Gastrocnemius medialis (tissue), 4 donors: Measurements from ENCODE around the gene FYN. TPM values are rescaled to one million over a fixed set of nuclear protein-coding genes. Genes with fewer than 3 reads are reported as not detected.

Experiments
- ATAC-seq, 2 donors: fragments of 150-250 bp; one replicate each; pipeline ENCODE4 v1.9.1; 2016
- DNase-seq, 2 donors: peaks; one replicate each; pipeline ENCODE4 v3.0.0-alpha.2; 2019
- H3K27ac ChIP-seq, 4 donors: fragments of 200-600 bp; sonication (generic); 1 replicate in 1 of 4; 2 replicates in 3 of 4; pipeline ENCODE4 v1.5.1; 2016 to 2018; ENCODE audit warnings: mild to moderate bottlenecking in 2 of 4, moderate library complexity in 1 of 4
- H3K27me3 ChIP-seq, 3 donors: fragments of 200-600 bp; sonication (generic) in 2 of 3; 1 replicate in 1 of 3; 2 replicates in 2 of 3; pipeline versions ENCODE4 v1.5.1 to v1.6.0; 2016 to 2019; ENCODE audit warnings: mild to moderate bottlenecking in 1 of 3, moderate library complexity in 1 of 3
- H3K36me3 ChIP-seq, 2 donors: fragments of 200-600 bp; sonication (generic) in 1 of 2; one replicate each; pipeline ENCODE4 v1.5.1; 2017 to 2018
- H3K4me1 ChIP-seq, 2 donors: fragments of 200-600 bp; sonication (generic) in 1 of 2; one replicate each; pipeline ENCODE4 v1.5.1; 2016 to 2017; ENCODE audit warnings: mild to moderate bottlenecking in 2 of 2
- H3K4me3 ChIP-seq, 4 donors: fragments of 200-600 bp; sonication (generic) in 3 of 4; 1 replicate in 1 of 4; 2 replicates in 3 of 4; pipeline ENCODE4 v1.5.1; 2016 to 2019; ENCODE audit warnings: mild to moderate bottlenecking in 2 of 4
- H3K9me3 ChIP-seq, 3 donors: fragments of 200-600 bp; sonication (generic) in 2 of 3; 1 replicate in 1 of 3; 2 replicates in 2 of 3; pipeline ENCODE4 v1.5.1; 2016 to 2019
- CTCF ChIP-seq, 5 experiments: fragments of 450-650 bp in 3 of 5; fragments of 200-600 bp in 2 of 5; sonication (generic) in 2 of 5; IDR thresholded peaks in 4 of 5; conservative IDR thresholded peaks in 1 of 5; 1 replicate in 4 of 5; 2 replicates in 1 of 5; pipeline ENCODE4 v1.5.1; 2016 to 2019; ENCODE audit warnings: antibody characterized with exemption in 5 of 5, mild to moderate bottlenecking in 3 of 5, moderate library complexity in 3 of 5
- POLR2A ChIP-seq, 2 donors: fragments of 450-650 bp; IDR thresholded peaks; one replicate each; pipeline ENCODE4 v1.6.1; 2017; ENCODE audit warnings: antibody characterized with exemption in 2 of 2, mild to moderate bottlenecking in 2 of 2, moderate library complexity in 2 of 2
- in situ Hi-C, 4 donors: fragments of 200-750 bp; cut with MboI; loops; one replicate each; pipeline versions ENCODE4 v1.15.0 to v1.8.0; 2017; ENCODE audit warnings: low sequenced_read_pairs in 4 of 4
- intact Hi-C: fragments of 100-400 bp; cut with DNase I; formaldehyde crosslinking; loops from one replicate; pipeline ENCODE4 v1.15.1; 2023; ENCODE audit warnings: low total_unique reads
- total RNA-seq, 4 donors: library from RNA; depleted of rRNA; stranded (reverse); fragments of >200 nt; gene quantifications; one replicate each; pipeline versions ENCODE4 v1.1.0 to v1.2.3, GENCODE V29; 2016

FYN gene
- total RNA-seq, 4 donors from 2014 or later = 9.2 to 36.8 (median 17.0) TPM

GRCh38 chr6:111662794-111663593 is 210.3 kb downstream of the FYN start:
- Histone ChIP-seq H3K4me1 (peaks cover 69 to 83% of the 10 kb centered on the region in 2 donors), H3K4me3 (peak overlapping the region; percentile 0 to 52 (median 22)), H3K9me3 (no peaks in the 10 kb centered on the region), H3K36me3 (no peaks in the 10 kb centered on the region), H3K27ac (peak overlapping the region; percentile 88 to 96 (median 95)), H3K27me3 (no peaks in the 10 kb centered on the region)
- ATAC-seq (peak; percentile 66 to 67), DNase-seq (peak; percentile 89 to 90)
- in situ Hi-C loops (loop anchor here in 1 of 4 donors (25.0 kb wide), 1 partner anchor 551 kb away; no protein-coding TSS in a partner anchor), intact Hi-C loops (loop anchor here (10.0 kb wide), 1 partner anchor 848 kb away; the partner anchor contains the start of gene CDK19)
- TF ChIP-seq CTCF (IDR thresholded peaks at IDR 0.05 in 4 of 5, conservative IDR thresholded peaks at IDR 0.05 in 1 of 5) (peak in 2 of 5 experiments; percentile 11 to 20), POLR2A (IDR thresholded peaks at IDR 0.05) (peak in 1 of 2 donors; percentile 31)

- in situ Hi-C loops (loop anchor here in 1 of 4 donors (25.0 kb wide), 1 partner anchor 550 kb away; no protein-coding TSS in a partner anchor), intact Hi-C loops (loop anchor here (10.0 kb wide), 1 partner anchor 847 kb away; the partner anchor contains the start of gene CDK19)
- H3K27me3 ChIP-seq = no peaks in the 10 kb centered on the region
- H3K27ac ChIP-seq = peak overlapping the region; percentile 88 to 96 (median 95)
- no peaks in the 10 kb centered on the region for H3K9me3 ChIP-seq
- peaks cover 64 to 83% of the 10 kb centered on the region in 2 donors for H3K4me1 ChIP-seq
- H3K4me3 ChIP-seq = peak overlapping the region; percentile 24 to 52 (median 34)
- no peaks in the 10 kb centered on the region for H3K36me3 ChIP-seq
- DNase-seq = no peak
- ATAC-seq = no peak
- TF ChIP-seq POLR2A (IDR thresholded peaks at IDR 0.05) = no peak
- TF ChIP-seq CTCF (IDR thresholded peaks at IDR 0.05 in 4 of 5, conservative IDR thresholded peaks at IDR 0.05 in 1 of 5) = no peak
These were observed 211.0 kb downstream of the FYN start for GRCh38 chr6:111662072-111662793.

- Histone ChIP-seq H3K36me3 (no peaks in the 10 kb centered on the region), H3K27me3 (no peaks in the 10 kb centered on the region), H3K27ac (peak overlapping the region; percentile 88 to 96 (median 95)), H3K4me3 (peak overlapping the region; percentile 24 to 52 (median 34)), H3K4me1 (peaks cover 57 to 83% of the 10 kb centered on the region in 2 donors), H3K9me3 (no peaks in the 10 kb centered on the region)
- in situ Hi-C loops = loop anchor here in 1 of 4 donors (25.0 kb wide), 1 partner anchor 549 kb away; no protein-coding TSS in a partner anchor
- TF ChIP-seq CTCF (IDR thresholded peaks at IDR 0.05 in 4 of 5, conservative IDR thresholded peaks at IDR 0.05 in 1 of 5) (no peak), POLR2A (IDR thresholded peaks at IDR 0.05) (peak; percentile 72 to 74)
- DNase-seq (peak; percentile 75 to 77), ATAC-seq (peak; percentile 29 to 37)
- intact Hi-C loops = loop anchor here (2.0 to 10.0 kb wide), 2 partner anchors 57 to 847 kb away; partner anchors contain the start of genes CDK19 and TRAF3IP2
These were observed 211.7 kb downstream of the FYN start for GRCh38 chr6:111661541-111662061.

- in situ Hi-C loops = loop anchor here in 1 of 4 donors (25.0 kb wide), 1 partner anchor 548 kb away; no protein-coding TSS in a partner anchor
- Histone ChIP-seq H3K36me3 (no peaks in the 10 kb centered on the region), H3K27me3 (no peaks in the 10 kb centered on the region), H3K4me3 (no peak overlapping the region), H3K27ac (peak overlapping the region; percentile 88 to 96 (median 95)), H3K4me1 (peaks cover 50 to 79% of the 10 kb centered on the region in 2 donors), H3K9me3 (no peaks in the 10 kb centered on the region)
- no peak for DNase-seq
- intact Hi-C loops = loop anchor here (2.0 to 10.0 kb wide), 2 partner anchors 56 to 846 kb away; partner anchors contain the start of genes CDK19 and TRAF3IP2
- no peak for ATAC-seq
- TF ChIP-seq CTCF (IDR thresholded peaks at IDR 0.05 in 4 of 5, conservative IDR thresholded peaks at IDR 0.05 in 1 of 5) (no peak), POLR2A (IDR thresholded peaks at IDR 0.05) (no peak)
These were observed 212.7 kb downstream of the FYN start for GRCh38 chr6:111660531-111660930.
